ENCODE results near the gene SOAT2.

DNA sequence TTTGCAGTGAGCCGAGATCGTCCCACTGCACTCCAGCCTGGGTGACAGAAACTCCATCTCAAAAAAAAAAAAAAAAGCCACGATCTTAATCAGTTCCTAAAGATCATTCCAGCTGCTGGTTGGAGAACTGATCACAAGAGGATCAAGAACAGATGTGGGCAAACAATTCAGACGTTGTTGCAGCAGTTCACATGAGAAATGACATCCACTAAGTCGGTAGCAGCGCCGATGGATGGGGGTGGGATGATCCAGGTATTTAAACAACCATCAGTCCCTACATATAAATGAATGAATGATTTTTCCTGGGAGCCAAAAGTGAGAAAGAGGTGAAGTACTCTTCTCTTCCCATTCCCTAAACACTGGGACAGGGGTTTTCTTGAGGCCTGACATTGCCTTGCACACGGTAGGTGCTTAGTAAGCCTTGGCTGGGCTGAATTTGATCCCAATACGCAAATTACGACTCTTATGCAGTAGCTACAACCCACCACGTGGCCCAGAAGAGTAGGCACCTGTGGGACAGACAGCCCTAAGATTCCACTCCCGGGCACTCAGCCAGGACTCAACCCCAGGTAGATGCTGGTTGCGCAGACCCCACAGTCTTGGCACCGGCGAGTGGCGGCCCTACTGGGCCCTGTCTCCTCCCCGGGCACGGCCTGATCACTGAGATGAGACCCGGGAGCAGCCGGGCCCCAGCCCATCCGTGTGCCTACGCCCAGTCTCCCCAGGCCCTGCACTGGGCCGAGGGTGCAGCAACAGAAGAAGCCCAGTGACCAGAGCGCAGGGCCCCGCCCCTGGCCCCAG lies 24.7 kb upstream of the SOAT2 start:
- TF ChIP-seq POLR2AphosphoS5 (IDR thresholded peaks at IDR 0.05; ENCODE audit: low read depth, low read length) (no peak), POLR2A (IDR thresholded peaks at IDR 0.05; ENCODE audit: low read depth, low read length) (no peak)

All from GM12892 (cell line).